ENCODE measurements around the gene RGMB.
"Not testable (repeated sequence)": the region's sequence is repeated elsewhere in the genome, so short reads cannot be mapped to it uniquely, and the experiment has no call there.

- not testable (repeated sequence) for TF ChIP-seq YY1 (IDR thresholded peaks at IDR 0.05; ENCODE audit: insufficient read depth, insufficient read length); ZNF274 (IDR thresholded peaks at IDR 0.05; ENCODE audit: low read depth, low read length)
These were observed 20.7 kb upstream of the RGMB start for GRCh38 chr5:98752801-98753200.
